Measurements from ENCODE around the gene PDE11A.
"Not testable (repeated sequence)": the region's sequence is repeated elsewhere in the genome, so short reads cannot be mapped to it uniquely, and the experiment has no call there.

DNA sequence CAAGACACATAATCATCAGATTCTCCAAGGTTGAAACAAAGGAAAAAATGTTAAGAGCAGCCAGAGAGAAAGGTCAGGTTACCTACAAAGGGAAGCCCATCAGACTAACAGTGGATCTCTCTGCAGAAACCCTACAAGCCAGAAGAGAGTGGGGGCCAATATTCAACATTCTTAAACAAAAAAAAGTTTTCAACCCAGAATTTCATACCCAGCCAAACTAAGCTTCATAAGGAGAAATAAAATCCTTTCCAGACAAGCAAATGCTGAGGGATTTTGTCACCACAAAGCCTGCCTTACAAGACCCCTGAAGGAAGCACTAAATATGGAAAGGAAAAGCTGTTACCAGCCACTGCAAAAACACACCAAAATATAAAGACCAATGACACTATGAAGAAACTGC is 39.0 kb downstream of the PDE11A start:
- not testable (repeated sequence) for TF ChIP-seq CTCF, POLR2A (IDR thresholded peaks at IDR 0.05)

Data from uterus (tissue), 2 donors.